ENCODE data around the gene LARGE1.

DNA sequence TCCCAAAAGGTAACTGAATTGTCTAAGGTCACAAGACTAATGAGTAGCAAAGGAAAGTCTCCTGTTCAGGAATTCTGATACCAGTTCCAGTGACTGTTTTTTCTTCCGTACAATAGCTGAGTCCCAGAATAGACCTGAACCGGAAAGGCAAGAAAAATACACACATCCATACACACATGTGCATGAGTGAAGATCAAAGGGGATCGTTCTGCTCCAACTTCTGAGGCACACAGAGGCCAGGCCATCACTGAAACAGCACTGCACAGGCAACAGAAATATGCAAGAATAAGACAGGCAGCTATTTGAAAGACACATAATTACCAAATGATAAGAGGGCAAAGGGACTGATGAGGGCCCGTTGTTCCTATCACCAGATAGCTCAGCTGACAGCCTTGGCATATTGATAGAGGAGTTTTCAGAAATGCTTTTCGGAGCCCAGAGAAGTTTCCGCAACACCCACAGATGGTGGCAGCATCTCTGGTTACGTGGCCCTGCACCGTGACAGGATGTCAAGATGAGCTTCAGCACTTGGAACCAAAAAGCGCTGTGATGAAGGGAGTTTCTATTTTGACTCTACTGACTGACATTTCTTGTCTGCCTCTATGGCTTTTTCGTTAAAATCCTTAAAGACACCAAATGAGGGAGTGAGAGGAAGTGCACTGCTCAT lies 280.6 kb downstream of the LARGE1 start:
- TF ChIP-seq, protein P1, sequence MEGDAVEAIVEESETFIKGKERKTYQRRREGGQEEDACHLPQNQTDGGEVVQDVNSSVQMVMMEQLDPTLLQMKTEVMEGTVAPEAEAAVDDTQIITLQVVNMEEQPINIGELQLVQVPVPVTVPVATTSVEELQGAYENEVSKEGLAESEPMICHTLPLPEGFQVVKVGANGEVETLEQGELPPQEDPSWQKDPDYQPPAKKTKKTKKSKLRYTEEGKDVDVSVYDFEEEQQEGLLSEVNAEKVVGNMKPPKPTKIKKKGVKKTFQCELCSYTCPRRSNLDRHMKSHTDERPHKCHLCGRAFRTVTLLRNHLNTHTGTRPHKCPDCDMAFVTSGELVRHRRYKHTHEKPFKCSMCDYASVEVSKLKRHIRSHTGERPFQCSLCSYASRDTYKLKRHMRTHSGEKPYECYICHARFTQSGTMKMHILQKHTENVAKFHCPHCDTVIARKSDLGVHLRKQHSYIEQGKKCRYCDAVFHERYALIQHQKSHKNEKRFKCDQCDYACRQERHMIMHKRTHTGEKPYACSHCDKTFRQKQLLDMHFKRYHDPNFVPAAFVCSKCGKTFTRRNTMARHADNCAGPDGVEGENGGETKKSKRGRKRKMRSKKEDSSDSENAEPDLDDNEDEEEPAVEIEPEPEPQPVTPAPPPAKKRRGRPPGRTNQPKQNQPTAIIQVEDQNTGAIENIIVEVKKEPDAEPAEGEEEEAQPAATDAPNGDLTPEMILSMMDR (IDR thresholded peaks at IDR 0.05) = no peak
- TF ChIP-seq POLR2A (IDR thresholded peaks at IDR 0.05) = no peak
